Central memory CD8-positive, alpha-beta T cell (primary cell): ENCODE measurements around the gene ARID3B.
"Not testable (repeated sequence)": the region's sequence is repeated elsewhere in the genome, so short reads cannot be mapped to it uniquely, and the experiment has no call there.

Source experiments
- ATAC-seq: fragments of 150-1000 bp; cut with Tn5 transposase; replicated peaks from 2 replicates; pipeline ENCODE4 v1.10.0; 2022; ENCODE audit warnings: mild to moderate bottlenecking, moderate FRiP score, moderate number of reproducible peaks; ENCODE audit not compliant: poor library complexity, severe bottlenecking; ENCODE audit errors: extremely low read depth
- DNase-seq, 2 donors: peaks; one replicate each; pipeline ENCODE4 v3.0.0; 2021; ENCODE audit warnings: low spot score in 2 of 2
- H3K27ac Mint-ChIP-seq: one replicate; pipeline ENCODE4 v1.8.0; 2022; ENCODE audit warnings: low read depth, mild to moderate bottlenecking, moderate library complexity, mixed read lengths
- H3K27me3 Mint-ChIP-seq: one replicate; pipeline ENCODE4 v1.8.0; 2022; ENCODE audit warnings: mixed read lengths
- H3K36me3 Mint-ChIP-seq: one replicate; pipeline ENCODE4 v1.8.0; 2022; ENCODE audit warnings: mild to moderate bottlenecking, moderate library complexity, mixed read lengths; ENCODE audit not compliant: insufficient read depth
- H3K4me1 Mint-ChIP-seq: one replicate; pipeline ENCODE4 v1.8.0; 2022; ENCODE audit warnings: mixed read lengths
- H3K4me3 Mint-ChIP-seq: one replicate; pipeline ENCODE4 v1.8.0; 2022; ENCODE audit warnings: mild to moderate bottlenecking, moderate library complexity, mixed read lengths
- H3K9me3 Mint-ChIP-seq: one replicate; pipeline ENCODE4 v1.8.0; 2022; ENCODE audit warnings: mixed read lengths

Gene ARID3B, protein sequence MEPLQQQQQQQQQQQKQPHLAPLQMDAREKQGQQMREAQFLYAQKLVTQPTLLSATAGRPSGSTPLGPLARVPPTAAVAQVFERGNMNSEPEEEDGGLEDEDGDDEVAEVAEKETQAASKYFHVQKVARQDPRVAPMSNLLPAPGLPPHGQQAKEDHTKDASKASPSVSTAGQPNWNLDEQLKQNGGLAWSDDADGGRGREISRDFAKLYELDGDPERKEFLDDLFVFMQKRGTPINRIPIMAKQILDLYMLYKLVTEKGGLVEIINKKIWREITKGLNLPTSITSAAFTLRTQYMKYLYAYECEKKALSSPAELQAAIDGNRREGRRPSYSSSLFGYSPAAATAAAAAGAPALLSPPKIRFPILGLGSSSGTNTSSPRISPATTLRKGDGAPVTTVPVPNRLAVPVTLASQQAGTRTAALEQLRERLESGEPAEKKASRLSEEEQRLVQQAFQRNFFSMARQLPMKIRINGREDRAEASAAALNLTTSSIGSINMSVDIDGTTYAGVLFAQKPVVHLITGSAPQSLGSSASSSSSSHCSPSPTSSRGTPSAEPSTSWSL

DNA sequence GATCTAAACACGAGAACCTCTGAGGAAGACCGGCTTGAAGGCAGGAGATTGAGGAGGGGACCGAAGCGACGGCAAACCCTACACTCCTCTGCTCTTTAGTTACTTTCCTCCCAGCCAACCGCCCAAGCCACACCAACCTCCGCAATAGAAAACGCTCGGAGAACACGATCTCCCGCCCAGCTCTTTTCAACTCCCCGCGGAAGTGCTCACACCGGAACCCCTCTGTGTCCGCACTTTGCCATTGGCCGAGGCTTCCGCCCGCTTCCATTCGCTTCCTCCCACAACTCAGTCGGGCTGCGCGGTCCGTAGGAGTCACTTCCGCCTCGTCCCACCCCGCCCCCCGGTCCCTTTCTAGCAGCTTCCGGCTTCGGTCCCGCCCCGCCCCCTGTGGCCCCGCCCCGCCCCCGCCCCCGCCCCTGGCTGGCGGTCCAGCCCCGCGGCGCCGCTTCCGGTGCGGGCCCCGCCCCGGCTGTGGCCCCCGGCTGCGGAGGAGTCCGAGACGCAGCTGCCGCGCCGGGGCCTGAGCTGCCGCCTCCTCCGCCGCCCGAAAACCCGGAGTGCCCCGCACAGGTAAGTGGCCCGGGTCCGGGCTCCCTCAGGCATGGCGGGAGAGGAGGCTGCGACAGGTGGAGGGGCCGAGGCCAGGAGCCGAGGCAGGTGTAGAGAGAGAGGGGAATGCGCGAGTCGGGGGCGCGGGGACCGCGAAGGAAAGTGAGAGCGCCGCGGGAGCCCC, at the start of gene ARID3B:
Gene ARID3B (plus strand): TSS at position 460 of the 733 bp plus-strand sequence. CDS start 2,717 bp downstream, outside the sequence.
- H3K9me3 Mint-ChIP-seq: no peaks in the 10 kb centered on the region
- peak; percentile 89 for ATAC-seq
- H3K27ac Mint-ChIP-seq: peak within 1 kb of the TSS; percentile 95

DNA sequence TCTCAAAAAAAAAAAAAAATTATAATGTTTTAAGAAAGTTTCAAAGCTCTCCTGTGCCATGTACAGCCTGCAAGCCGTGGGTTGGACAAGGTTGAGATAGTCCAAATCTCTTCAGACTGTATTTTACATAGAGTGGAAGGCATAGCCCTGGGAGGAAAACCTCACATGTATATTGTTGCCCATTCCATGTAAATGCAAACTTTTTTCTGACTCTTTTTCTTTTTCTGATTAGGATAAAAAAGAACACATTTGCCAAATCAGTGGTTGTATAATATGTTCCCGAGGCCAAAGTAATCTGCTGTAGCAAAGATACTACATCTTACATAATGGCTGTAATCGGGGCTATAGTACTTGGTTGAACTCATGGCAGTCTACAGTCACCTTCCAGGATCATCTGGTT, 44.4 kb upstream of the ARID3B start:
- Mint-ChIP-seq H3K4me3 (no peak overlapping the region), H3K27me3 (no peaks in the 10 kb centered on the region), H3K4me1 (no peaks in the 10 kb centered on the region), H3K27ac (no peak overlapping the region), H3K9me3 (no peaks in the 10 kb centered on the region), H3K36me3 (peaks cover 2% of the 10 kb centered on the region)
- ATAC-seq (no peak), DNase-seq (no peak)

More for the DNA sequence above, at the start of gene ARID3B:
- H3K36me3 Mint-ChIP-seq: peaks cover 25% of the 10 kb centered on the region
- peaks cover 46% of the 10 kb centered on the region for H3K4me1 Mint-ChIP-seq
- peak; percentile 74 to 87 for DNase-seq
- no peaks in the 10 kb centered on the region for H3K27me3 Mint-ChIP-seq
- peak within 1 kb of the TSS; percentile 96 for H3K4me3 Mint-ChIP-seq

DNA sequence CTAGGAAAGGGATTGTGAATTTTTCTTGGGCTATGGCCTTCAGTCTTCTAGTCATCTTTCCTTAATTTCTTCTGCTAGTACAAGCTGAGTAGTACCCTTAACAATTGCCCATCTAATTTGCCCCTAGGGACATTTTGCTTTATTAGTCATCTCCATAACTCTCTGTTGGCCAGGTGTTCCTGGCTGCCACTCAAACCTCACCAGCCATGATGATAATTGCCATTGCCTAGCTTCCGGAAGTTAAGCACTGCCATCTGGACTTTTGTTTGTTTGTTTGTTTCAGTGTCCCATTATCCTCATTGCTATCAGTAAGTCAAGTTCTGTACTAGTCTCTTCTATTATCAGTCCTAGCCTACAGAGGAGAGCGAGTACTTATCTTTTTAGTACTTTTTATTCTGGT, 43.4 kb upstream of the ARID3B start:
- ATAC-seq (no peak), DNase-seq (no peak)
- Mint-ChIP-seq H3K4me3 (no peak overlapping the region), H3K36me3 (no peaks in the 10 kb centered on the region), H3K27ac (no peak overlapping the region), H3K4me1 (no peaks in the 10 kb centered on the region), H3K27me3 (no peaks in the 10 kb centered on the region), H3K9me3 (no peaks in the 10 kb centered on the region)

DNA sequence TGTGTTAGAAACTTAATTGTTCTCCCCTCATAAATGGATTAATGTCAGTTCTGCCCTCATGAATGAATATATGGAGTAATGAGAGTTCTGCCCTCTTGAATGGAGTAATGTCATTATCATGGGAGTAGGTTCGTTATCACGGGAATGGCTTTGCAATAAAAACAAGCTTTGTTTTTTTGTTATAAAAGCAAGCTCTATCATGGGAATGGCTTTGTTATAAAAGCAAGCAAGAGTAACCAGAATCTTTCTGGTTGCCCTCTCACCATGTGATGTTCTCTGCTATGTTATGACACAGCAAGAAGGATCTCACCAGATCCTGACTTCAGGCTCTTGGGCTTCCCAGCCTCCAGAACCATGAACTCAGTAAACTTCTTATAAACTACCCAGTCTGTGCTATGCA, 41.7 kb upstream of the ARID3B start:
- no peak for ATAC-seq
- Mint-ChIP-seq H3K4me1 (no peaks in the 10 kb centered on the region), H3K27ac (no peak overlapping the region), H3K27me3 (no peaks in the 10 kb centered on the region), H3K9me3 (no peaks in the 10 kb centered on the region), H3K4me3 (no peak overlapping the region), H3K36me3 (peaks cover 2% of the 10 kb centered on the region)
- no peak for DNase-seq

DNA sequence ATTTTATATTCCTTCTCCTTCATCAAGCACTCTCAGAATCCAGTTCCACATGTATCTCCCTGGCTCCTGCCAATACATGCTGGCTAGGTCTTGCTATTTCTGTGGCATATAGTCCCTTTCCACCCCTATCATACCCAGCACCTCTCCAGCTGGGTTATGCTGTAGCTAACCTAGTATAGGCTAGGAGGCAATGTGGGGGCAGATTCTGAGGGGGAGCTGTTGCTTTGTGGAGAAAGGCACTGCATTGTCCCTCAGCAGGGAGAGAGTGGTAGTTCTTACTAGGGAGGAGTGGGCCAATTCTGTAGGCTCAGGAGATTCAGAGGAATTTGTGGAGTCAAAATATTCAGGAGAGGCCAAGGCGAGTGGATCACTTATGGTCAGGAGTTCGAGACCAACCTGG, 40.6 kb upstream of the ARID3B start:
- H3K4me1 Mint-ChIP-seq: no peaks in the 10 kb centered on the region
- H3K27me3 Mint-ChIP-seq: no peaks in the 10 kb centered on the region
- H3K9me3 Mint-ChIP-seq: no peaks in the 10 kb centered on the region
- no peak overlapping the region for H3K4me3 Mint-ChIP-seq
- no peak overlapping the region for H3K27ac Mint-ChIP-seq
- ATAC-seq (no peak), DNase-seq (no peak)
- peaks cover 2% of the 10 kb centered on the region for H3K36me3 Mint-ChIP-seq

DNA sequence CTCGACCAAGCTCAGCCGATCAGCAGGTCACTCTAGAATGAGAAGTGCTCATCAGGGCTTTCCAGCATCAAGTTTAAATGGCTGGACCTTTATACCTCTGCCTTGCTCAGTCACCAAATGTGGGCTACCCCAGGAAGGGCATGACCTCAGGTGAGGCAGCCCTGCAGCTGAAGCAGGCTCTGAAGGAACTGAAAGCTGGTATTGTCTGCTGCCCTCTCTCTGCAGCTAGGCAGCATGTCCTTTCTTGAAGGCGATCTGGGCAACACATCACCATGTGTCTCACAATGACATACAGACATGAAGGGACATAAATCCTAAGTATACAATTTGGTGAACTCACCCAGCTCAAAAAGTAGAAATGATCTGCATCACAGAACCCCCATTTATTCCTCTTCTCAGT, 38.7 kb upstream of the ARID3B start:
- no peak overlapping the region for H3K27ac Mint-ChIP-seq

DNA sequence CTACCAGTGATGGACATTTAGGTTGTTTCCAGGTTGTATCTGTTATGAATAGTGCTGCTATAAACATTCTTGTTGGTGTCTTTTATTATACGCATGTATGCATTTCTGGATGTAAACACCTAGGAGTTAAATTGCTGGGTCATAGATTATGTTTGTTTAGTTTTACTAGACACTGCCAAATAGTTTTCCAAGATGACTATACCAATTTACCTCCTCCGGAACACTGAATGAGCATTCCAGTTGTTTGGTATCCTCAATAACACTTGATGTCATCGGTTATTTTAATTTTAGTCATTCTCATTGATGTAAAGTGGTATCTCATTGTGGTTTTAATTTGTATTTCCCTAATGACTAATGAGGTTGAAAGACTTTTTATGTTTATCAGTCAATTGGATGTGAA, 36.6 kb upstream of the ARID3B start:
- Mint-ChIP-seq H3K4me1 (no peaks in the 10 kb centered on the region), H3K9me3 (no peaks in the 10 kb centered on the region), H3K27me3 (no peaks in the 10 kb centered on the region), H3K36me3 (peaks cover 2% of the 10 kb centered on the region), H3K4me3 (no peak overlapping the region), H3K27ac (no peak overlapping the region)
- ATAC-seq (no peak), DNase-seq (no peak)

More for the DNA sequence above, 38.7 kb upstream of the ARID3B start:
- no peaks in the 10 kb centered on the region for H3K9me3 Mint-ChIP-seq
- peaks cover 2% of the 10 kb centered on the region for H3K36me3 Mint-ChIP-seq
- no peak for ATAC-seq
- no peak for DNase-seq
- no peaks in the 10 kb centered on the region for H3K27me3 Mint-ChIP-seq
- H3K4me3 Mint-ChIP-seq: no peak overlapping the region
- no peaks in the 10 kb centered on the region for H3K4me1 Mint-ChIP-seq

DNA sequence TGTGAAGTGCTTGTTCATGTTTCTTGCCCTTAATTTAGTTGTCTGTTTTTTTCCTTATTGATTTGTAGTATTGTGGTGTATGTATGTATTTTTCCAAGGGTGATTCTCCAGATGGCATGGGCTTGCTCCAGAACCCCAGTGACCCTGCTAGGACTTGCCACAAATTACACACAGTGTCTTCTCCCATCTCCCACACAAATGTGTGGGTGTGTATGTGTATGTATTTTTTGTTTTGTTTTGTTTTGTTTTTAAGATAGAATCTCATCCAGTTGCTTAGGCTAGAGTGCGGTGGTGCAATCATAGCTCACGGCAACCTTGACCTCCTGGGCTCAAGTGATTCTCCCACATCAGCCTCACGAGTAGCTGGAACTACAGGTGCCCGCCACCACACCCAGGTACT, 36.2 kb upstream of the ARID3B start:
- Mint-ChIP-seq H3K9me3 (no peaks in the 10 kb centered on the region), H3K27ac (no peak overlapping the region), H3K4me1 (no peaks in the 10 kb centered on the region), H3K36me3 (peaks cover 2% of the 10 kb centered on the region), H3K27me3 (no peaks in the 10 kb centered on the region), H3K4me3 (no peak overlapping the region)
- no peak for DNase-seq
- ATAC-seq: no peak

DNA sequence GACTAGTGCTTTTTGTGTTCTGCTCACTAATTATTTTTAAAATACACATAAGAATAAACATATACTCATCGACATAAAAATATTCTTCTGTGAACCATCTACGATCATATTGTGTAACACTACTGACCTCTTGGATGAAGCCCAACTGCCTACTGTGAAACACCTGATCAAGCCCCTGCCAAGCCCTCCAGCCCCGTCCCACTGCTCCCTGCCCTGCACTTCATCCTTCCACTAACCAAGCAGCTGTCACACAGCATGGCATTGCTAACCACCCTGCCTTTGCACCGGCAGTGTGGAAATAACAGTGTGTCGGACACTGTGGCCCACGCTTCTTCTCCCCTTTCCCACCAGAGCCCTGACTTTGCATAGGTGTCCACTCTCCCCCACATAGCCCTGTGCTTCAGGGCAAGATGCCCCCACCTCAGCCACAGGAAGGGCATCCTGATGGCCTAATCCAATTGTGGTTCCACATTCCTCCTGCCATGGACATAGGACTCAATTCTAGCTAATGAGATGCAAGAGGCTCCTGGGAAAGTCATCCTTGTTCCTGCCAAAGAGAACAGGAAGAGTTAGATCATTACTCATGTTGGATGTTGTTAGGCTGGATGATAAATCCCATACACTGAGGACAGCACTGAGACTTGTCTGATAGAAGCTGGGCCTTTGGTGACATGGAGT, 35.0 kb upstream of the ARID3B start:
- no peak overlapping the region for H3K4me3 Mint-ChIP-seq
- peaks cover 2% of the 10 kb centered on the region for H3K36me3 Mint-ChIP-seq
- H3K9me3 Mint-ChIP-seq: no peaks in the 10 kb centered on the region
- no peak for ATAC-seq
- H3K4me1 Mint-ChIP-seq: no peaks in the 10 kb centered on the region
- no peak for DNase-seq
- no peaks in the 10 kb centered on the region for H3K27me3 Mint-ChIP-seq
- H3K27ac Mint-ChIP-seq: no peak overlapping the region

DNA sequence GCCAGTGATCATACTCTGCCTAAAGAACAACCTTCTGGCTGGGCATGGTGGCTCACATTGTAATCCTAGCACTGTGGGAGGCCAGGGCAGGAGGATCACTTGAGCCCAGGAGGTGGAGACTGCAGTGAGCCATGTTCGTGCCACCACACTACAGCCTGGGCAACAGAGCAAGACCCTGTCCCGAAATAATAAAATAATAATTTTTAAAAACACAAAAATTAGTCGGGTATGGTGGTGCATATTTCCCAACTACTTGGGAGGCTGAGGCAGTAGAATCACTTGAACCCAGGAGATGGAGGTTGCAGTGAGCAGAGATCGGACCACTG, 34.5 kb upstream of the ARID3B start:
- no peaks in the 10 kb centered on the region for H3K27me3 Mint-ChIP-seq
- DNase-seq (no peak), ATAC-seq (no peak)
- H3K4me3 Mint-ChIP-seq: no peak overlapping the region
- H3K36me3 Mint-ChIP-seq: peaks cover 2% of the 10 kb centered on the region
- no peaks in the 10 kb centered on the region for H3K9me3 Mint-ChIP-seq
- H3K27ac Mint-ChIP-seq: no peak overlapping the region
- no peaks in the 10 kb centered on the region for H3K4me1 Mint-ChIP-seq

DNA sequence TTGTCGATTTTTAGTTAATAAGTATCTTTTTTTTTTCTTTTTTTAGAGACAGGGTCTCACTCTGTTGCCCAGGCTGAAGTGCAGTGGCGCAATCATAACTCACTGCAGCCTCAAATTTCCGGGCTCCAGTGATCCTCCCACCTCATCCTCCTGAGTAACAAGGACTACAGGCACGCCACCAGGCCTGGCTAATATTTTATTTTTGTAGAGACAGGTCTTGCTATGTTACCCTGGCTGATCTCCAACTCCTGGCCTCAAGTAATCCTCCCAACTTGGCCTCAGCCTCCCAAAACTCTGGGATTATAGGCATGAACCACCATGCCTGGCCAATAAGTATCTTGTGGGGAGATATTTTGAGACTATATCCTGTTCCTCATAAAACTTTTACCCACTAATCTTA, 29.4 kb upstream of the ARID3B start:
- Mint-ChIP-seq H3K9me3 (no peaks in the 10 kb centered on the region), H3K4me3 (no peak overlapping the region), H3K36me3 (no peaks in the 10 kb centered on the region), H3K27ac (no peak overlapping the region), H3K27me3 (no peaks in the 10 kb centered on the region), H3K4me1 (no peaks in the 10 kb centered on the region)
- ATAC-seq (no peak), DNase-seq (no peak)

DNA sequence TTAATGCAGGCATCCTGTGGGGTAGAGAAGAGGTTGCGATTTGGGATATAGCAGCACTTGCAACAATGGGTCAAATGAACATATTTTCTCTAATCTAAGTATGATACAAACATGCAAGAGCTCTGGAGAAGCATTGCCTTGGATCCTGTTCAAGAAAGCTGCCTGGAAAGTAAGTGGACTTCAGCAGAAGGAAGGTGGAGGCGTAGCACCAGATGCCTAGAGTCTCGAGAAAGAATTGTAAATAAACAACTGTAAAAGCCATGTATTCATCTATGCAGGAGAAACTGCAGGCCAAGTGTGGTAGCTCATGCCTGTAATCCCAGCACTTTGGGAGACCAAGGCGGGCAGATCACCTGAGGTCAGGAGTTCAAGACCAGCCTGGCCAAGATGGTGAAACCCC, 27.0 kb upstream of the ARID3B start:
- not testable (repeated sequence) for H3K27ac Mint-ChIP-seq, H3K36me3 Mint-ChIP-seq, DNase-seq, H3K4me1 Mint-ChIP-seq, H3K9me3 Mint-ChIP-seq, ATAC-seq, H3K4me3 Mint-ChIP-seq, H3K27me3 Mint-ChIP-seq
